GM12878 (cell line): Measurements from ENCODE around the gene HEXIM1. TPM values are rescaled to one million over a fixed set of nuclear protein-coding genes. Genes with fewer than 3 reads are reported as not detected.

Experiments used
- ATAC-seq: fragments of 200-7000 bp; cut with Tn5 transposase; 3 replicates; pipeline ENCODE4 v1.9.1; 2020; ENCODE audit warnings: mild to moderate bottlenecking, moderate library complexity
- BruUV-seq: library from RNA; stranded (reverse); fragments of 400-500 nt; replicated peaks from 2 replicates; lab custom pipeline; 2021; lab: Mats Ljungman, UMichigan
- CTCF ChIA-PET: fragments of 300-600 bp; sonication (Branson Sonifier 250); formaldehyde crosslinking; extraction: SDS; loops from one replicate; lab custom pipeline; 2021; ENCODE audit warnings: inconsistent platforms; lab: Yijun Ruan, JAX
- POLR2A ChIA-PET: fragments of 350-600 bp; formaldehyde crosslinking; extraction: SDS; loops from one replicate; lab custom pipeline; 2021; ENCODE audit warnings: inconsistent platforms; lab: Charles Lee
- RAD21 ChIA-PET: fragments of 300-600 bp; sonication (Branson Sonifier 250); formaldehyde crosslinking; loops from one replicate; lab custom pipeline; 2023; ENCODE audit warnings: antibody characterized with exemption; ENCODE audit not compliant: unreplicated experiment; lab: Charles Lee
- SMC1A ChIA-PET: fragments of 300-600 bp; sonication (Branson Sonifier 250); formaldehyde crosslinking; loops from one replicate; lab custom pipeline; 2023; ENCODE audit not compliant: unreplicated experiment, uncharacterized antibody; lab: Charles Lee
- DNase-seq: peaks from one replicate; pipeline ENCODE4 v3.0.0-alpha.2; 2011; ENCODE audit warnings: low read depth, low spot score
- FAIRE-seq: peaks from 3 replicates; lab custom pipeline; 2011; peaks lifted over from hg19 to GRCh38; lab: Jason Lieb, UNC
- H2AFZ ChIP-seq: 2 replicates; pipeline ENCODE4 v1.6.0; 2011; ENCODE audit warnings: low read depth, low read length, control low read depth; ENCODE audit not compliant: control insufficient read depth
- H3K27ac ChIP-seq: 2 replicates; pipeline ENCODE4 v1.5.1; 2011; ENCODE audit warnings: control low read depth; ENCODE audit not compliant: control insufficient read depth, insufficient read depth
- H3K27me3 ChIP-seq, 2 experiments: replicated peaks in 1 of 2; 2 replicates each; pipeline versions ENCODE4 v1.6.0 to v1.6.1; 2011; ENCODE audit warnings: low read length in 1 of 2; ENCODE audit not compliant: control insufficient read depth in 2 of 2, insufficient read depth in 2 of 2
- H3K36me3 ChIP-seq, 2 experiments: 2 replicates each; pipeline ENCODE4 v1.5.1; 2011; ENCODE audit warnings: low read length in 1 of 2; ENCODE audit not compliant: control insufficient read depth in 2 of 2, insufficient read depth in 2 of 2
- H3K4me1 ChIP-seq: 2 replicates; pipeline ENCODE4 v1.6.1; 2011; ENCODE audit warnings: mild to moderate bottlenecking, low read length, moderate library complexity, mixed read lengths; ENCODE audit not compliant: control insufficient read depth, insufficient read depth
- H3K4me2 ChIP-seq: 2 replicates; pipeline ENCODE4 v1.6.0; 2011; ENCODE audit warnings: control low read depth; ENCODE audit not compliant: control insufficient read depth, insufficient read depth
- H3K4me3 ChIP-seq: fragments of 200-600 bp; sonication (generic); 2 replicates; pipeline ENCODE4 v1.5.1; 2016
- H3K79me2 ChIP-seq: 2 replicates; pipeline ENCODE4 v1.6.0; 2011; ENCODE audit warnings: low read length; ENCODE audit not compliant: control insufficient read depth, insufficient read depth
- H3K9ac ChIP-seq: 2 replicates; pipeline ENCODE4 v1.8.0; 2011; ENCODE audit warnings: low read length, control low read depth, mixed read lengths; ENCODE audit not compliant: control insufficient read depth, insufficient read depth
- H3K9me3 ChIP-seq: replicated peaks from 3 replicates; pipeline ENCODE4 v1.5.1; 2011; ENCODE audit warnings: mild to moderate bottlenecking, low read length; ENCODE audit not compliant: control insufficient read depth, insufficient read depth
- H4K20me1 ChIP-seq: 2 replicates; pipeline ENCODE4 v1.6.0; 2011; ENCODE audit not compliant: control insufficient read depth, insufficient read depth
- IKZF2 ChIP-seq, 2 experiments: fragments of 450-650 bp; IDR thresholded peaks; 2 replicates each; pipeline ENCODE4 v1.6.1; 2017; ENCODE audit warnings: mild to moderate bottlenecking in 2 of 2, moderate library complexity in 2 of 2
- NBN ChIP-seq: fragments of 450-650 bp; IDR thresholded peaks from 2 replicates; pipeline ENCODE4 v1.6.1; 2016
- NR2C1 ChIP-seq: fragments of 450-650 bp; IDR thresholded peaks from 2 replicates; pipeline ENCODE4 v1.6.1; 2017; ENCODE audit warnings: antibody characterized with exemption, mild to moderate bottlenecking, moderate library complexity
- NR2F1 ChIP-seq: fragments of 450-650 bp; conservative IDR thresholded peaks from 2 replicates; pipeline ENCODE4 v1.6.1; 2017; ENCODE audit warnings: mild to moderate bottlenecking
- RAD21 ChIP-seq: IDR thresholded peaks from 2 replicates; pipeline ENCODE4 v1.6.1; 2011; ENCODE audit warnings: mild to moderate bottlenecking, low read depth, low read length, moderate library complexity; ENCODE audit not compliant: insufficient read depth
- TCF12 ChIP-seq: IDR thresholded peaks from 2 replicates; pipeline ENCODE4 v1.6.1; 2011; ENCODE audit warnings: low read depth, mild to moderate bottlenecking, low read length
- ZBTB4 ChIP-seq: fragments of 450-650 bp; formaldehyde crosslinking; IDR thresholded peaks from 2 replicates; pipeline ENCODE4 v1.4.0; 2022; ENCODE audit warnings: mild to moderate bottlenecking, moderate library complexity
- ZNF384 ChIP-seq: IDR thresholded peaks from 2 replicates; pipeline ENCODE4 v1.6.1; 2012; ENCODE audit warnings: low read depth, mild to moderate bottlenecking, low read length, improper control_type of control experiment, borderline replicate concordance
- WGBS: methylation state at CpG from one replicate; pipeline ENCODE4 v1.1.6; 2016; ENCODE audit warnings: low lambda C conversion rate; ENCODE audit not compliant: insufficient replicate concordance, insufficient coverage; ENCODE audit errors: missing lambda C conversion rate; 5-methylcytosine and 5-hydroxymethylcytosine counted together
- in situ Hi-C: fragments of 300-500 bp; cut with MboI; formaldehyde crosslinking; loops from 9 replicates; pipeline ENCODE4 v1.14.3; 2018; ENCODE audit warnings: mixed read lengths
- intact Hi-C: fragments of 100-400 bp; cut with micrococcal nuclease; formaldehyde crosslinking; loops from one replicate; pipeline ENCODE4 v1.14.2; 2022; ENCODE audit not compliant: unreplicated experiment
- polyA plus RNA-seq, 11 experiments: library from polyadenylated mRNA; depleted of rRNA in 4 of 11; unstranded in 6 of 11; stranded (reverse) in 5 of 11; fragments of >200 nt; fragmentation: Nextera tagmentation in 4 of 11; fragmentation: Illumina TruSeq in 1 of 11; extraction: Ambion mirVana in 4 of 11; extraction: Trizol in 1 of 11; gene quantifications; 1 replicate in 1 of 11; 2 replicates in 10 of 11; pipeline versions ENCODE4 v1.2.1 to v1.2.3, GENCODE V29; 2011 to 2016; ENCODE audit warnings: inconsistent platforms in 2 of 11, missing spikeins in 2 of 11, low read depth in 1 of 11
- total RNA-seq, 4 experiments: library from RNA; depleted of rRNA in 3 of 4; stranded (reverse); fragments of >200 nt in 3 of 4; fragmentation: Illumina TruSeq in 1 of 4; extraction: Trizol in 1 of 4; gene quantifications; 2 replicates each; pipeline versions ENCODE4 v1.2.1 to v1.2.3, GENCODE V29; 2013 to 2021

HEXIM1 gene
- total and polyA plus RNA-seq, 10 of the 15 experiments (the other 5 are each of a cell fraction or from before 2014, with no cell fraction given): 1.9 to 24.1 (median 9.0) TPM

- BruUV-seq: no TSS peak
- Histone ChIP-seq H3K36me3 (no peaks in the 10 kb centered on the region), H3K4me1 (peaks cover 8% of the 10 kb centered on the region), H2AFZ (no peak overlapping the region), H3K27ac (no peak overlapping the region), H3K9ac (0 out of 2 replicates have a peak overlapping the region, but pooled peaks have one; percentile 85), H3K79me2 (peaks cover 4% of the 10 kb centered on the region), H4K20me1 (no peaks in the 10 kb centered on the region), H3K27me3 (no peaks in the 10 kb centered on the region), H3K9me3 (no peaks in the 10 kb centered on the region), H3K4me2 (peak overlapping the region; percentile 99), H3K4me3 (0 out of 2 replicates have a peak overlapping the region, but pooled peaks have one; percentile 27)
- SMC1A ChIA-PET: interaction anchor here (2.1 to 3.4 kb wide), 3 partner anchors 13 to 82 kb away, joined by 13 to 81 read pairs (median 72); partner anchors contain the start of gene HEXIM1
- POLR2A ChIA-PET: interaction anchor here (0.6 to 1.5 kb wide), 3 partner anchors 8 to 20 kb away, joined by 3 to 5 read pairs (median 3); no protein-coding TSS in a partner anchor
- in situ Hi-C loops: loop anchor here (5.0 kb wide), 1 partner anchor 60 kb away; no protein-coding TSS in a partner anchor
- TF ChIP-seq ZBTB4 (CRISPR knock-in tag) (no peak), IKZF2 (IDR thresholded peaks at IDR 0.05) (no peak), NR2F1 (no peak), NR2C1 (no peak), TCF12 (no peak), ZNF384 (no peak), NBN (no peak), RAD21 (no peak)
- CTCF ChIA-PET: interaction anchor here (2.1 to 8.1 kb wide), 5 partner anchors 12 to 98 kb away, joined by 8 to 291 read pairs (median 58); partner anchors contain the start of genes HEXIM1 and HEXIM2
- RAD21 ChIA-PET: interaction anchor here (1.5 to 3.2 kb wide), 3 partner anchors 13 to 89 kb away, joined by 8 to 121 read pairs (median 108); partner anchors contain the start of gene HEXIM1
- intact Hi-C loops: no loop called here
- 67% methylated on average over 12 of the region's 12 CpGs for WGBS
- ATAC-seq (no peak), FAIRE-seq (no peak), DNase-seq (no peak)
Observed at GRCh38 chr17:45136846-45137560, 11.3 kb upstream of the HEXIM1 start.
